ENCODE measurements around the gene PSPC1. TPM values are rescaled to one million over a fixed set of nuclear protein-coding genes. Genes with fewer than 3 reads are reported as not detected.

The PSPC1 gene
- total and polyA plus RNA-seq, 2 experiments from 2014 or later: 29.2 to 78.4 TPM

GRCh38 chr13:19658831-19659230 lies 123.9 kb downstream of the PSPC1 start:
- H3K27ac ChIP-seq: no peak overlapping the region
- no peaks in the 10 kb centered on the region for H3K4me1 ChIP-seq (ENCODE audit: low read depth)
- no peaks in the 10 kb centered on the region for H3K9me3 ChIP-seq (ENCODE audit: low read depth)
- H3K27me3 ChIP-seq: no peaks in the 10 kb centered on the region
- DNase-seq (ENCODE audit: low read depth in 1 of 2, low spot score in 1 of 2): no peak
- no peak overlapping the region for H3K4me3 ChIP-seq
- H3K36me3 ChIP-seq: peaks cover 30% of the 10 kb centered on the region
- no peak for TF ChIP-seq CTCF (IDR thresholded peaks at IDR 0.05; ENCODE audit: low read depth, low read length)

GRCh38 chr13:19657872-19658591 lies 124.7 kb downstream of the PSPC1 start:
- TF ChIP-seq CTCF (IDR thresholded peaks at IDR 0.05; ENCODE audit: low read depth, low read length): no peak
- Histone ChIP-seq H3K4me1 (ENCODE audit: low read depth) (no peaks in the 10 kb centered on the region), H3K9me3 (ENCODE audit: low read depth) (no peaks in the 10 kb centered on the region), H3K4me3 (no peak overlapping the region), H3K36me3 (peaks cover 24% of the 10 kb centered on the region), H3K27me3 (no peaks in the 10 kb centered on the region), H3K27ac (peak overlapping the region; percentile 26)
- no peak for DNase-seq (ENCODE audit: low read depth in 1 of 2, low spot score in 1 of 2)

Other genes starting within 250 kb of the PSPC1 start
- gene TPTE2, start 221.4 kb downstream of the PSPC1 start, total RNA-seq: 0.24 TPM in 1 of 2 replicates, not detected in the other
- gene TPTE2, start 221.4 kb downstream of the PSPC1 start, polyA plus RNA-seq: 0.17 TPM in 1 of 2 replicates, not detected in the other
- gene MPHOSPH8, start 149.3 kb downstream of the PSPC1 start, total RNA-seq: 11.9 and 16.5 TPM in 2 replicates
- gene MPHOSPH8, start 149.3 kb downstream of the PSPC1 start, polyA plus RNA-seq: 13.7 and 15.1 TPM in 2 replicates
- gene ZMYM5, start 80.7 kb upstream of the PSPC1 start, total RNA-seq: 5.6 and 6.6 TPM in 2 replicates
- gene ZMYM5, start 80.7 kb upstream of the PSPC1 start, polyA plus RNA-seq: 14.7 and 15.5 TPM in 2 replicates
- gene ZMYM2, start 175.8 kb upstream of the PSPC1 start, total RNA-seq: 53.9 and 82.1 TPM in 2 replicates
- 42.5 and 59.4 TPM in 2 replicates for gene ZMYM2, start 175.8 kb upstream of the PSPC1 start, polyA plus RNA-seq